NOMO-1 (cell line): ENCODE measurements around the gene DEFB108B.
"Not testable (repeated sequence)": the region's sequence is repeated elsewhere in the genome, so short reads cannot be mapped to it uniquely, and the experiment has no call there.

Experiments
- DNase-seq, 2 experiments: peaks; one replicate each; lab custom pipeline; 2025; ENCODE audit not compliant: unreplicated experiment in 2 of 2; lab: John Stamatoyannopoulos, UW

Gene DEFB108B

GRCh38 chr11:71832811-71833210 lies at the start of gene DEFB108B:
DEFB108B (plus strand) TSS chr11:71833200; CDS start chr11:71833200, 0 bp downstream.
- DNase-seq: not testable (repeated sequence)

GRCh38 chr11:71786114-71786847 lies 46.7 kb upstream of the DEFB108B start:
- not testable (repeated sequence) for DNase-seq

GRCh38 chr11:71786848-71787097 lies 46.2 kb upstream of the DEFB108B start:
- DNase-seq: peak in 1 of 2 experiments; percentile 92

GRCh38 chr11:71787098-71787823 lies 45.7 kb upstream of the DEFB108B start:
- DNase-seq: peak; percentile 92 to 97

GRCh38 chr11:71787824-71788454 lies 45.1 kb upstream of the DEFB108B start:
- DNase-seq: not testable (repeated sequence)

GRCh38 chr11:71789444-71790196 lies 43.4 kb upstream of the DEFB108B start:
- DNase-seq: not testable (repeated sequence)

GRCh38 chr11:71791111-71791510 lies 41.9 kb upstream of the DEFB108B start:
- DNase-seq: not testable (repeated sequence)

GRCh38 chr11:71792621-71793235 lies 40.3 kb upstream of the DEFB108B start:
- DNase-seq: not testable (repeated sequence)

- not testable (repeated sequence) for DNase-seq
These were observed 38.5 kb upstream of the DEFB108B start for GRCh38 chr11:71794386-71795040.

- not testable (repeated sequence) for DNase-seq
These were observed 37.8 kb upstream of the DEFB108B start for GRCh38 chr11:71795236-71795635.

- not testable (repeated sequence) for DNase-seq
These were observed 37.0 kb upstream of the DEFB108B start for GRCh38 chr11:71796016-71796415.

GRCh38 chr11:71796781-71797180 lies 36.2 kb upstream of the DEFB108B start:
- DNase-seq: not testable (repeated sequence)

- DNase-seq: not testable (repeated sequence)
These were observed 33.4 kb upstream of the DEFB108B start for GRCh38 chr11:71799556-71800128.

GRCh38 chr11:71800335-71800953 lies 32.6 kb upstream of the DEFB108B start:
- DNase-seq: peak; percentile 63 to 66

- not testable (repeated sequence) for DNase-seq
These were observed 32.0 kb upstream of the DEFB108B start for GRCh38 chr11:71801026-71801425.

- not testable (repeated sequence) for DNase-seq
These were observed 30.1 kb upstream of the DEFB108B start for GRCh38 chr11:71802874-71803273.

- not testable (repeated sequence) for DNase-seq
These were observed 28.6 kb upstream of the DEFB108B start for GRCh38 chr11:71804158-71804947.

- not testable (repeated sequence) for DNase-seq
These were observed 20.5 kb upstream of the DEFB108B start for GRCh38 chr11:71812529-71812928.
